ENCODE data around the gene SIX2. TPM values are rescaled to one million over a fixed set of nuclear protein-coding genes. Genes with fewer than 3 reads are reported as not detected.

Gene SIX2
- total and polyA plus RNA-seq, 2 of the 8 experiments (the other 6 are each of a cell fraction or from before 2014, with no cell fraction given), result 0.47 to 1.0 TPM

DNA sequence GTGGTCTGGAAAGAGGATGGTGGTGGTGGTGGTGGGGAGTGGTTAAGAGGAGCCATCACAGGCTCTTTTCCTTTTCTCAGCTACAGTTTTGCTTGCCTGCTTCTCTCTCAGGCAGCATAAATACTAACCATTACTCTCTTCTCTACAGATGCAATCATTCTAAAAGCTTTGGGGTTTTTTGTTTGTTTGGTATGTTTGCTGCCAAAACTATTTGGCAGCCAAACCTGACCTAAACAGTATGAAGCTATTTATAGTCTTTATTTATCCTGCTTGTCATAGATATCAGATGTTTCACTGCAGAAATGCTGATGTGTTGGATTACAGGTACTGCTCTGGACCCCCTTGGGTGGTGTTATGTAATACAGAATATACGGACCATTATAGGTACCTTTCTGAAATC, 52.4 kb downstream of the SIX2 start:
- H3K79me1 ChIP-seq (ENCODE audit: low read depth, low read length), result no peaks in the 10 kb centered on the region
- no peaks in the 10 kb centered on the region for H3K36me3 ChIP-seq (ENCODE audit: control insufficient read depth in 2 of 4, insufficient read depth in 4 of 4, low read length in 3 of 4)
- H3K27me3 ChIP-seq (replicated peaks in 1 of 4; ENCODE audit: control insufficient read depth in 3 of 4, extremely low read depth in 1 of 4, insufficient read depth in 3 of 4, low read length in 3 of 4), result peaks cover 32 to 59% (median 50%) of the 10 kb centered on the region in 4 experiments
- no peak overlapping the region for H2BK5ac ChIP-seq (ENCODE audit: low read depth, low read length)
- CTCF ChIA-PET (ENCODE audit: partially characterized antibody), result interaction anchor here (0.6 to 9.8 kb wide), 32 partner anchors 7 to 913 kb away, joined by 3 to 214 read pairs (median 6); partner anchors contain the start of gene CAMKMT
- H3K4me1 ChIP-seq (replicated peaks in 1 of 4; ENCODE audit: control insufficient read depth in 3 of 4, insufficient read depth in 4 of 4, low read length in 3 of 4), result peaks cover 0 to 29% (median 15%) of the 10 kb centered on the region in 4 experiments; a peak in 6 of 7 replicates
- H3K4me2 ChIP-seq (ENCODE audit: insufficient read depth in 1 of 2, low read depth in 2 of 2, low read length in 2 of 2), result peak overlapping the region in 1 of 2 experiments; percentile 0; a peak in 1 of 4 replicates
- no peak overlapping the region for H2BK12ac ChIP-seq (ENCODE audit: low read depth, low read length)
- H2BK120ac ChIP-seq (replicated peaks; ENCODE audit: low read depth, low read length), result no peak overlapping the region
- no peaks in the 10 kb centered on the region for H3K79me2 ChIP-seq (ENCODE audit: control insufficient read depth in 1 of 2, insufficient read depth in 2 of 2, low read length in 2 of 2)
- peaks cover 0 to 6% of the 10 kb centered on the region in 2 experiments for H4K20me1 ChIP-seq (replicated peaks in 1 of 2; ENCODE audit: control insufficient read depth in 1 of 2, insufficient read depth in 2 of 2, low read length in 2 of 2)
- H2AFZ ChIP-seq (ENCODE audit: low read length), result no peak overlapping the region
- H4K5ac ChIP-seq (ENCODE audit: insufficient read length, low read depth, low read length), result no peak overlapping the region
- no peak for DNase-seq (ENCODE audit: low read depth in 1 of 2, low spot score in 2 of 2)
- H3K14ac ChIP-seq (ENCODE audit: insufficient read length), result no peak overlapping the region
- H3K9me3 ChIP-seq (ENCODE audit: insufficient read depth in 2 of 2, low read depth in 1 of 2, low read length in 1 of 2), result no peaks in the 10 kb centered on the region
- no peak overlapping the region for H3K9ac ChIP-seq (replicated peaks in 1 of 4; ENCODE audit: extremely low read depth in 1 of 4, low read depth in 3 of 4, low read length in 3 of 4)
- no peak overlapping the region for H4K8ac ChIP-seq (ENCODE audit: extremely low read depth, insufficient read depth, low read length)
- TF ChIP-seq SIN3A (conservative IDR thresholded peaks at IDR 0.05 in 1 of 2, IDR thresholded peaks at IDR 0.05 in 1 of 2; ENCODE audit: low read depth in 1 of 2, low read length in 2 of 2), result no peak
- 92% methylated on average over 1 of the region's 1 CpG; no CpG with 5 or more reads in 1 of the 2 experiments for WGBS, 2 experiments (ENCODE audit: extremely low coverage in 1 of 2, insufficient coverage in 1 of 2, insufficient read length in 1 of 2, insufficient replicate concordance in 2 of 2, low coverage in 1 of 2, low lambda C conversion rate in 2 of 2, missing lambda C conversion rate in 1 of 2)
- H3K56ac ChIP-seq (replicated peaks; ENCODE audit: insufficient read length, low read depth, low read length), result no peak overlapping the region
- no peak overlapping the region for H3K4ac ChIP-seq (replicated peaks; ENCODE audit: insufficient read length, low read depth, low read length)
- H3K23me2 ChIP-seq (ENCODE audit: low read depth, low read length), result peaks cover 8% of the 10 kb centered on the region; the same call in 1 of the 2 replicates
- H3K4me3 ChIP-seq (ENCODE audit: extremely low read depth in 1 of 4, insufficient read depth in 2 of 4, low read depth in 3 of 4, low read length in 4 of 4), result no peak overlapping the region
- no peak overlapping the region for H2BK15ac ChIP-seq (ENCODE audit: low read length)
- H3K18ac ChIP-seq (ENCODE audit: extremely low read depth, low read length), result no peak overlapping the region
- H2BK20ac ChIP-seq (ENCODE audit: low read length), result no peak overlapping the region
- H3K27ac ChIP-seq (ENCODE audit: low read depth, low read length), result no peak overlapping the region
- H4K91ac ChIP-seq (replicated peaks; ENCODE audit: insufficient read length, low read length), result no peak overlapping the region
- no peak overlapping the region for H2AK5ac ChIP-seq (ENCODE audit: low read depth, low read length)
- no peak overlapping the region for H3K23ac ChIP-seq (ENCODE audit: insufficient read length)
- POLR2A ChIA-PET (ENCODE audit: partially characterized antibody), result interaction anchor here (1.4 to 1.5 kb wide), 2 partner anchors 10 to 56 kb away, joined by 3 to 7 read pairs; no protein-coding TSS in a partner anchor
- no peak for FAIRE-seq
